SU-DHL-6 (cell line): ENCODE data around the gene DKC1.

Source experiments
- H2AFZ ChIP-seq: fragments of 200-600 bp; sonication (generic); 2 replicates; pipeline ENCODE4 v1.6.1; 2014; ENCODE audit warnings: low read depth, mild to moderate bottlenecking, moderate library complexity, mixed read lengths, antibody characterized with exemption, low read length; ENCODE audit not compliant: severe bottlenecking
- H3F3A ChIP-seq: fragments of 200-600 bp; shearing (Covaris generic); 2 replicates; pipeline ENCODE4 v1.6.0; 2016; ENCODE audit warnings: antibody characterized with exemption, mild to moderate bottlenecking; ENCODE audit not compliant: insufficient read depth
- H3K27ac ChIP-seq: fragments of 200-600 bp; sonication (generic); 2 replicates; pipeline ENCODE4 v1.5.1; 2016; ENCODE audit warnings: low read depth, mild to moderate bottlenecking, low read length, moderate library complexity, mixed read lengths
- H3K27me3 ChIP-seq: fragments of 200-600 bp; sonication (generic), shearing (Covaris generic); 2 replicates; pipeline ENCODE4 v1.6.0; 2014; ENCODE audit warnings: mild to moderate bottlenecking, low read length
- H3K36me3 ChIP-seq: fragments of 200-600 bp; sonication (generic); 2 replicates; pipeline ENCODE4 v1.6.1; 2014; ENCODE audit warnings: mild to moderate bottlenecking, low read length, mixed read lengths
- H3K4me2 ChIP-seq: fragments of 300-600, 200-600 bp; shearing (Covaris generic), sonication (generic); 2 replicates; pipeline ENCODE4 v1.6.0; 2014; ENCODE audit warnings: low read length, low read depth, mild to moderate bottlenecking; ENCODE audit not compliant: poor library complexity, severe bottlenecking
- H3K4me3 ChIP-seq: fragments of 200-600 bp; sonication (generic); 2 replicates; pipeline ENCODE4 v1.5.1; 2014; ENCODE audit warnings: antibody characterized with exemption, low read length, mild to moderate bottlenecking, mixed read lengths; ENCODE audit not compliant: insufficient read depth, poor library complexity, severe bottlenecking
- H3K79me2 ChIP-seq: fragments of 200-600 bp; sonication (generic); 2 replicates; pipeline ENCODE4 v1.6.1; 2014; ENCODE audit warnings: mild to moderate bottlenecking, low read length, moderate library complexity; ENCODE audit not compliant: insufficient read depth
- H3K9ac ChIP-seq: fragments of 200-600 bp; sonication (generic); 2 replicates; pipeline ENCODE4 v1.7.0; 2014; ENCODE audit warnings: mild to moderate bottlenecking, low read length
- H3K9me2 ChIP-seq: fragments of 200-600 bp; sonication (generic); replicated peaks from 2 replicates; pipeline ENCODE4 v1.6.1; 2014; ENCODE audit warnings: low read length; ENCODE audit not compliant: insufficient read depth
- H3K9me3 ChIP-seq: fragments of 200-600 bp; sonication (generic); 2 replicates; pipeline ENCODE4 v1.6.1; 2014; ENCODE audit warnings: low read length, mixed read lengths; ENCODE audit not compliant: insufficient read depth
- H4K20me1 ChIP-seq: fragments of 200-600 bp; sonication (generic); 2 replicates; pipeline ENCODE4 v1.6.1; 2014; ENCODE audit warnings: low read depth, mild to moderate bottlenecking, antibody characterized with exemption, low read length, moderate library complexity, mixed read lengths
- EZH2phosphoT487 ChIP-seq: fragments of 200-600 bp; sonication (generic), shearing (Covaris generic); conservative IDR thresholded peaks from 2 replicates; pipeline ENCODE4 v1.6.1; 2018; ENCODE audit warnings: mild to moderate bottlenecking, antibody characterized with exemption, low read length, moderate library complexity, mixed read lengths
- TF ChIP-seq, protein P1 (sequence below): fragments of 200-600 bp; sonication (generic); IDR thresholded peaks from one replicate; pipeline ENCODE4 v1.5.1; 2017; ENCODE audit warnings: antibody characterized with exemption, mild to moderate bottlenecking, low read length, moderate library complexity; ENCODE audit not compliant: insufficient read depth, poor library complexity, severe bottlenecking

Gene DKC1

DNA sequence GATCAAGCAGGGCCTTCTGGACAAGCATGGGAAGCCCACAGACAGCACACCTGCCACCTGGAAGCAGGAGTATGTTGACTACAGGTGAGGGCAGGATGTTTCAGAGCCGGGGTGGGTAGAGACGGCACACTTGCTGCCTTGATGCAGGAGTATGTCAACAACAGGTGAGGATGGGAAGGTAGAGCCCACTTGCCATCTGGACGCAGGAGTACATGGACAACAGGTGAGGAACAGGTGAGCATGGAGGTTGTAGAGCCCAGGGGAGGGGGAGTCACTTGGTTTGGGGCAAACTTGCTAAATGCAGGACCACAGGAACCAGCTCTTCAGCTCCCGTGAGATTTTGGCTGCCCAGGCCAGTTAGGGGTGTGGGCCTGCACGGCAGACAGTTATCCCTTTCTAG, 12.0 kb downstream of the DKC1 start:
- no peaks in the 10 kb centered on the region for H3K27me3 ChIP-seq
- no peak for TF ChIP-seq EZH2phosphoT487
- TF ChIP-seq, protein P1, sequence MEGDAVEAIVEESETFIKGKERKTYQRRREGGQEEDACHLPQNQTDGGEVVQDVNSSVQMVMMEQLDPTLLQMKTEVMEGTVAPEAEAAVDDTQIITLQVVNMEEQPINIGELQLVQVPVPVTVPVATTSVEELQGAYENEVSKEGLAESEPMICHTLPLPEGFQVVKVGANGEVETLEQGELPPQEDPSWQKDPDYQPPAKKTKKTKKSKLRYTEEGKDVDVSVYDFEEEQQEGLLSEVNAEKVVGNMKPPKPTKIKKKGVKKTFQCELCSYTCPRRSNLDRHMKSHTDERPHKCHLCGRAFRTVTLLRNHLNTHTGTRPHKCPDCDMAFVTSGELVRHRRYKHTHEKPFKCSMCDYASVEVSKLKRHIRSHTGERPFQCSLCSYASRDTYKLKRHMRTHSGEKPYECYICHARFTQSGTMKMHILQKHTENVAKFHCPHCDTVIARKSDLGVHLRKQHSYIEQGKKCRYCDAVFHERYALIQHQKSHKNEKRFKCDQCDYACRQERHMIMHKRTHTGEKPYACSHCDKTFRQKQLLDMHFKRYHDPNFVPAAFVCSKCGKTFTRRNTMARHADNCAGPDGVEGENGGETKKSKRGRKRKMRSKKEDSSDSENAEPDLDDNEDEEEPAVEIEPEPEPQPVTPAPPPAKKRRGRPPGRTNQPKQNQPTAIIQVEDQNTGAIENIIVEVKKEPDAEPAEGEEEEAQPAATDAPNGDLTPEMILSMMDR: no peak
- no peak overlapping the region for H3K4me2 ChIP-seq
- no peak overlapping the region for H3K9ac ChIP-seq
- H3K79me2 ChIP-seq: 0 out of 2 replicates have a peak, but pooled peaks cover 4% of the 10 kb centered on the region
- H3K9me2 ChIP-seq: no peaks in the 10 kb centered on the region
- H2AFZ ChIP-seq: no peak overlapping the region
- peaks cover 15% of the 10 kb centered on the region for H3F3A ChIP-seq
- H3K36me3 ChIP-seq: peaks cover 10% of the 10 kb centered on the region; the same call in 1 of the 2 replicates
- H3K4me3 ChIP-seq: no peak overlapping the region
- H3K9me3 ChIP-seq: no peaks in the 10 kb centered on the region
- no peak overlapping the region for H3K27ac ChIP-seq
- H4K20me1 ChIP-seq: no peaks in the 10 kb centered on the region

GRCh38 chrX:154775419-154776349, 13.0 kb downstream of the DKC1 start:
- H3K36me3 ChIP-seq: peaks cover 10% of the 10 kb centered on the region; the same call in 1 of the 2 replicates
- TF ChIP-seq EZH2phosphoT487: no peak
- TF ChIP-seq, protein P1: no peak

DNA sequence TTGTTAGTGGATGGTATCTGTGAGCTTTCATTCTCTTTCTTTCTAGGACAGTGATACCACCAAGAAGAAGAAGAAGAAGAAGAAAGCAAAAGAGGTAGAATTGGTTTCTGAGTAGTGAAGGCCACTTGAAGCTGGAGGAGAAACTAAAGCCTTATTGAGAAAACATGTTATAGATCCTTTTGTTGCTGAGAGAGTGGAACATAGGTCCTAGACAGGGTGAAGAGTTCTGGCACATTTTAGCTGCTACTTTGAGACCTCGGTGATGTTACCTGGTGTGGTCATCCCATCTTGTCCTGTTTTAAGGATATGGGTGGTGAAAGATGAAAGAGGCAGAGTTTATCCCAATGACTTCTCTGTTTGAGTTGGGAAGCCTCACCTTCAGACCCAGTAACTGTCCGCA, 14.1 kb downstream of the DKC1 start:
- H2AFZ ChIP-seq: no peak overlapping the region
- H3K79me2 ChIP-seq: 0 out of 2 replicates have a peak, but pooled peaks cover 4% of the 10 kb centered on the region
- H3K27ac ChIP-seq: no peak overlapping the region
- no peaks in the 10 kb centered on the region for H3K27me3 ChIP-seq
- H3K9ac ChIP-seq: no peak overlapping the region
- peaks cover 21% of the 10 kb centered on the region for H3F3A ChIP-seq
- H4K20me1 ChIP-seq: no peaks in the 10 kb centered on the region
- no peak for TF ChIP-seq EZH2phosphoT487
- TF ChIP-seq, protein P1: no peak
- H3K36me3 ChIP-seq: peaks cover 8% of the 10 kb centered on the region; the same call in 1 of the 2 replicates
- no peaks in the 10 kb centered on the region for H3K9me3 ChIP-seq
- no peak overlapping the region for H3K4me3 ChIP-seq
- no peaks in the 10 kb centered on the region for H3K9me2 ChIP-seq
- H3K4me2 ChIP-seq: no peak overlapping the region

More at GRCh38 chrX:154775419-154776349, 13.0 kb downstream of the DKC1 start:
- Histone ChIP-seq H3K4me3 (no peak overlapping the region), H3K9ac (no peak overlapping the region), H3F3A (peaks cover 21% of the 10 kb centered on the region), H3K9me2 (no peaks in the 10 kb centered on the region), H3K4me2 (no peak overlapping the region), H3K9me3 (no peaks in the 10 kb centered on the region), H2AFZ (no peak overlapping the region), H4K20me1 (no peaks in the 10 kb centered on the region), H3K27me3 (no peaks in the 10 kb centered on the region), H3K79me2 (0 out of 2 replicates have a peak, but pooled peaks cover 4% of the 10 kb centered on the region), H3K27ac (no peak overlapping the region)
